Astrocyte of the cerebellum (primary cell): ENCODE data around the gene PDE8A.
A peak's percentile ranks its signal among the peaks of the same experiment; 100 is the strongest.

ENCODE experiments used
- DNase-seq: peaks from one replicate; pipeline ENCODE4 v3.0.0-alpha.2; 2011; ENCODE audit warnings: low read depth
- H3K4me3 ChIP-seq: 2 replicates; pipeline ENCODE4 v1.5.1; 2011; ENCODE audit warnings: mild to moderate bottlenecking, low read depth, low read length, moderate library complexity
- CTCF ChIP-seq: IDR thresholded peaks from 2 replicates; pipeline ENCODE4 v1.5.1; 2012; ENCODE audit warnings: low read length, low read depth, moderate library complexity, mild to moderate bottlenecking; ENCODE audit errors: missing control alignments
- in situ Hi-C: cut with HindIII; loops from 2 replicates; pipeline ENCODE4 v1.10.0; 2017; ENCODE audit warnings: low sequenced_read_pairs

Gene PDE8A

DNA sequence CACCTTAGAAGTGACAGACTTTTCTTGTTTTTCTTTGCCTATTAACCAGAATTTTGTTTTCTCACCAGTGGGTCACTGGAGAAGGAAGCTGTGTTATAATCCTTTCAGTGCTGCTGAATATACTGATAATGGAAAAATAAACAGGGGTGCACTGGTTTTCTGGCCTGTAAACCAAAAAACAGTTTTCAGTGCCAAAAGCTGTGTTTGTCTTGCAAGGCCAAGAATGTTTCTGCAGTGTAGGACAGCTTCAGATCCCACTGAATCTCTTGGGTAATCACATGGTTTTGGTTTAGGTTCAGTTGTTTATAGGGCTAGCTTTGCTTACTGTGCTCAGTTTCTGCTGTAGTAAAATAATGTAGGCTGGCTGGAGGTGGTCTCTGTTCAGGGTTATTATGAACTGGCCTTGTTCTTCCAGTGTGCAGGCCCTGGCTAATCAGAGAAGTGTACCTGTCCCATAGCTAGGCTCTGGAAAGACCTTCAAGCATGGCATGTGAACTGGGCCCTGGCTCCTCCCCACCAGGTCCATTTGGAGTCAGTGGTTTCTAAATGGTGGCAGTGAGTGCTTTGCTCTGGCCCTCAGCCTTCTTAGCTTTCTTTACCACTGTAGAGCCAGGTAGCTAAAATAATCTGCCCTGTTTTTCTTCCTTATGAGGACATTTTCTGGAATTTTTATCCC is 18.7 kb downstream of the PDE8A start:
- no peak for TF ChIP-seq CTCF
- in situ Hi-C loops, result no loop called here
- no peak for DNase-seq
- H3K4me3 ChIP-seq, result no peak overlapping the region

DNA sequence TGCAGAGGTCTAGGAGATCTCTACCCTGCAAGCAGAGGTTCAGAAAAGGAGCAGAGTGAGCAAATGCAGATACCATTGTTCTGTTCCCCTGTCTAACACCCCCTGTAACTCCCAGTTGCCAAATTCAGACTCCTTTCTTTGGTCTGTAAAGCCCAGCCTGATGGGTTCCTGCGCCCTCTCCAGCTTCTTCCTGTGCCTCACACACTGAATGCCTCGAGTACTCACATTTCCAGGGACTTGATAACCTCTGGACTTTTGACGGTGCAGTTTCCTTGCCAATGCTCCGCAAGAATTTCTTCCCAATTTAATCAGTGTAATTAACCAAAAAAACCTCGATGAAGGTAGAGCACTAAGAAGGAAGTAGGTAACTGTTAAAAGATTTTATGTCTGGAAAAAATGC is 19.3 kb downstream of the PDE8A start:
- in situ Hi-C loops, result no loop called here
- DNase-seq, result no peak
- H3K4me3 ChIP-seq, result no peak overlapping the region
- TF ChIP-seq CTCF, result no peak

DNA sequence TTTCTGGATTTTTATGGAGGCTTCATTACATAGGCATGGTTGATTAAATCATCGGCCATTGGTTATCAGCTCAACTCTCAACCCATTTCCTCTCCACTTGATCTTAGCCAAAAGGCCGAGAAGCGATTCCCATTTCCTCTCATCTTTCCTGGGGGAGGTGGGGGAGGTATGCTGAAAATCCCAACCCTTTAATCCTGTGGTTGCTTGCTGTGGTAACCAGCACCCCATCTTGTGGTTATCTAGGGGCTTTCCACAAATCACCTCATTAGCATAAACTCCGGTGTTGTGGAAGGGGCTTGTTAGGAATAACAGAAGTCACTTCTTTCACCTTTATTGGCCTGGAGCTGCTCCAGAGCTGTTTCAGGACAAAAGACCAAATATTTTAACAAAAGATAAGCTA is 20.9 kb downstream of the PDE8A start:
- TF ChIP-seq CTCF, result no peak
- in situ Hi-C loops, result no loop called here
- H3K4me3 ChIP-seq, result no peak overlapping the region
- peak; percentile 64 for DNase-seq

DNA sequence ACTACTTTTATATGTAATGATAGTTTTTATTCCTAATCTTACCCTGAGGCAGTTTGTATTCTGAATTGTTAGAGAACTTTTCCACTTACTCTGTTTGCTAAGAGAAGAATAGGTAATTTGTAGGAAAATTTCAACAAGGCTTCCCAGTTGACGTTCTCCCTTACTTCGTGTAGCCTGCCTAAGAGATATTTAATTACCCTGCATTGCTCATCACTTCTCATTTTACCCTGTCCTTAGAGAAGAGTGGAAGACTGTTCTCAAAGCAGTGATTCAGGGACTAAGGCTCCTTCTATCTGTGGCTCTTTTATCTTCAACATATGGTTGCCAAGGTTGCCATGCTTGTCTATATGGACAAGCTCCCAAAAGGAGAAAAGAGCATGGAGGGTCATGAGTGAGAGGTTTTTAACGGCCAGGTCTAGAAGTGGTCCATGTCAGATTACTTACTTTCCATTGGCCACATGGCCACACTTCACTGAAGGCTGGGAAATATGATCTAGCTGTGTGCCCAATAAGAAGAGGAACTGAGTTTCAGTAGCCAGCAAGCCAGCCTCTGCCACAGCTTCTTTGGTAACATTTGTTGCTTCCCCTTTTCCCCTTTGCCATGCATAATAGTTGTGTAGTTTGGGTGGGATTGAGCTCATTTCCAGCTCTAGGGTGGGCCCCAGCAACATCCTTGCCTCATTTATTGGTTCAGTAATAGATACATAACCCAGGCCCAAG is 22.1 kb downstream of the PDE8A start:
- no peak overlapping the region for H3K4me3 ChIP-seq
- DNase-seq, result no peak
- in situ Hi-C loops, result no loop called here
- no peak for TF ChIP-seq CTCF

GRCh38 chr15:85004550-85004949 is 22.9 kb downstream of the PDE8A start:
- H3K4me3 ChIP-seq, result no peak overlapping the region
- TF ChIP-seq CTCF, result no peak
- in situ Hi-C loops, result no loop called here
- no peak for DNase-seq

DNA sequence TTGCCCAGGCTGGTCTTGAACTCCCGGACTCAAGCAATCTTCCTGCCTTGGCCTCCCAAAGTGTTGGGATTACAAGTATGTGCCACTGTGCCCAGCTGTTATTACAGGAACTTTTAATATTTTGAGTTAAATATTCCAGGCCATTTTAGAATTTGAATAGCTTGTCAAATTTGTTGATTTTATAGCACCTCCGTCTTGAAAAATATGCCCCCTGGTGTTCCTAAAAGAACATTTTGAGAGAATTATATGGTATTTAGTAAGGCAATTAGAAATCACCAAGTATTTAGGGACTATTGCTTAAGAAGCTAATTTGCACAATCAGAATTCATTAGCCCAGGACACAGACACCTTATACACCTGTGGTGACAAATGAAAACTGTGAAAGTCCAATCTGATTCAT is 23.7 kb downstream of the PDE8A start:
- in situ Hi-C loops, result no loop called here

More for the DNA sequence above, 23.7 kb downstream of the PDE8A start:
- TF ChIP-seq CTCF, result no peak
- H3K4me3 ChIP-seq, result no peak overlapping the region
- DNase-seq, result no peak
